ENCODE data around the gene SAMD8. TPM values are rescaled to one million over a fixed set of nuclear protein-coding genes. Genes with fewer than 3 reads are reported as not detected.

SAMD8 gene
- total and polyA plus RNA-seq, 4 experiments from 2014 or later: 6.9 to 20.6 (median 14.3) TPM

GRCh38 chr10:75226656-75227055 is 115.2 kb downstream of the SAMD8 start:
- peaks cover 48% of the 10 kb centered on the region for H3K4me1 ChIP-seq (ENCODE audit: insufficient read depth, low read length)
- ChIA-PET CTCF (ENCODE audit: partially characterized antibody) (interaction anchor here (2.6 to 17.8 kb wide), 3 partner anchors 10 to 40 kb away, joined by 13 to 399 read pairs (median 25); partner anchors contain the start of gene COMTD1), POLR2A (ENCODE audit: partially characterized antibody) (interaction anchor here (1.1 to 15.2 kb wide), 3 partner anchors 8 to 115 kb away, joined by 4 to 284 read pairs (median 8); partner anchors contain the start of genes COMTD1, SAMD8 and VDAC2)
- peak overlapping the region; percentile 26 to 78 (median 70) for H3K27ac Mint-ChIP-seq
- no peaks in the 10 kb centered on the region for H3K9me3 Mint-ChIP-seq
- no peak for DNase-seq
- no peaks in the 10 kb centered on the region for H3K27me3 Mint-ChIP-seq
- H3K27me3 ChIP-seq (ENCODE audit: insufficient read depth, low read length): no peaks in the 10 kb centered on the region
- H3K36me3 Mint-ChIP-seq: peaks cover 44 to 82% of the 10 kb centered on the region in 2 donors
- H3K4me3 Mint-ChIP-seq: no peak overlapping the region
- intact Hi-C loops (cut with micrococcal nuclease): no loop called here
- no peak overlapping the region for H3K4me3 ChIP-seq (ENCODE audit: low read length in 2 of 2)
- H3K27ac ChIP-seq (ENCODE audit: low read depth, low read length): no peak overlapping the region
- H3K9me3 ChIP-seq (ENCODE audit: control insufficient read depth in 1 of 2, low read length in 2 of 2): no peaks in the 10 kb centered on the region
- peaks cover 35 to 63% (median 50%) of the 10 kb centered on the region in 4 donors for H3K4me1 Mint-ChIP-seq
- peaks cover 33% of the 10 kb centered on the region for H3K36me3 ChIP-seq (ENCODE audit: insufficient read depth, low read length)

DNA sequence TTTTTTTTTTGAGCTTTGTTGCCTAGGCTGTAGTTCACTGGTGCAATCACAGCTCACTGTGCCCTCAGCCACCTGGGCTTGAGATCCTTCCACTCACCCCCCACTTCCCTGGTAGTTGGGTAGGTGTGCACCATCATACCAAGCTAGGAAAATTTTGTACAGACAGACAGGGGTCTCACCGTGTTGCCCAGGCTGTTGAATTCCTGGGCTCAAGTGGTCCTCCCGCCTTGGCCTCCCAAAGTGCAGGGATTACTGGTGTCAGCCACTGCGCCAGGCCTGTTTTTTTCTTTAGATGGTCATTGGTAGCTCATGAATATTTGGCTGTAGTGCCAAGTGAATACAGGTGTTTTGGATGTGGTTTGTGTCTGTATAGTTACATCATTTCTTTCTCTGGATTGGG is 116.8 kb downstream of the SAMD8 start:
- H3K9me3 ChIP-seq (ENCODE audit: control insufficient read depth in 1 of 2, low read length in 2 of 2): no peaks in the 10 kb centered on the region
- peaks cover 38 to 79% of the 10 kb centered on the region in 2 donors for H3K36me3 Mint-ChIP-seq

GRCh38 chr10:75228834-75229233 is 117.4 kb downstream of the SAMD8 start:
- Histone ChIP-seq H3K9me3 (ENCODE audit: control insufficient read depth in 1 of 2, low read length in 2 of 2) (no peaks in the 10 kb centered on the region), H3K4me3 (ENCODE audit: low read length in 2 of 2) (no peak overlapping the region), H3K36me3 (ENCODE audit: insufficient read depth, low read length) (peaks cover 20% of the 10 kb centered on the region), H3K27me3 (ENCODE audit: insufficient read depth, low read length) (no peaks in the 10 kb centered on the region), H3K27ac (ENCODE audit: low read depth, low read length) (peak overlapping the region; percentile 5), H3K4me1 (ENCODE audit: insufficient read depth, low read length) (peaks cover 47% of the 10 kb centered on the region)
- CTCF ChIA-PET (ENCODE audit: partially characterized antibody): interaction anchor here (2.6 to 17.8 kb wide), 4 partner anchors 8 to 42 kb away, joined by 13 to 399 read pairs (median 33); partner anchors contain the start of gene COMTD1
- Mint-ChIP-seq H3K4me3 (no peak overlapping the region), H3K27ac (peak overlapping the region; percentile 63 to 93 (median 85)), H3K27me3 (no peaks in the 10 kb centered on the region), H3K4me1 (peaks cover 29 to 67% (median 45%) of the 10 kb centered on the region in 4 donors), H3K9me3 (no peaks in the 10 kb centered on the region), H3K36me3 (peaks cover 34 to 76% of the 10 kb centered on the region in 2 donors)
- POLR2A ChIA-PET (ENCODE audit: partially characterized antibody): interaction anchor here (15.2 kb wide), 1 partner anchor 16 kb away, joined by 284 read pairs; the partner anchor contains the start of gene VDAC2
- DNase-seq: no peak
- intact Hi-C loops (cut with micrococcal nuclease): no loop called here

More for the DNA sequence above, 116.8 kb downstream of the SAMD8 start:
- H3K27ac ChIP-seq (ENCODE audit: low read depth, low read length): peak overlapping the region; percentile 5
- H3K36me3 ChIP-seq (ENCODE audit: insufficient read depth, low read length): peaks cover 24% of the 10 kb centered on the region
- Mint-ChIP-seq H3K27me3 (no peaks in the 10 kb centered on the region), H3K27ac (peak overlapping the region; percentile 63 to 93 (median 85)), H3K9me3 (no peaks in the 10 kb centered on the region), H3K4me1 (peaks cover 33 to 67% (median 46%) of the 10 kb centered on the region in 4 donors), H3K4me3 (no peak overlapping the region)
- intact Hi-C loops (cut with micrococcal nuclease): no loop called here
- ChIA-PET CTCF (ENCODE audit: partially characterized antibody) (interaction anchor here (0.9 to 17.8 kb wide), 5 partner anchors 8 to 41 kb away, joined by 3 to 399 read pairs (median 13); partner anchors contain the start of genes COMTD1 and VDAC2), POLR2A (ENCODE audit: partially characterized antibody) (interaction anchor here (15.2 kb wide), 1 partner anchor 16 kb away, joined by 284 read pairs; the partner anchor contains the start of gene VDAC2)
- peaks cover 47% of the 10 kb centered on the region for H3K4me1 ChIP-seq (ENCODE audit: insufficient read depth, low read length)
- H3K27me3 ChIP-seq (ENCODE audit: insufficient read depth, low read length): no peaks in the 10 kb centered on the region
- peak in 1 of 5 donors; percentile 27 for DNase-seq
- H3K4me3 ChIP-seq (ENCODE audit: low read length in 2 of 2): no peak overlapping the region

DNA sequence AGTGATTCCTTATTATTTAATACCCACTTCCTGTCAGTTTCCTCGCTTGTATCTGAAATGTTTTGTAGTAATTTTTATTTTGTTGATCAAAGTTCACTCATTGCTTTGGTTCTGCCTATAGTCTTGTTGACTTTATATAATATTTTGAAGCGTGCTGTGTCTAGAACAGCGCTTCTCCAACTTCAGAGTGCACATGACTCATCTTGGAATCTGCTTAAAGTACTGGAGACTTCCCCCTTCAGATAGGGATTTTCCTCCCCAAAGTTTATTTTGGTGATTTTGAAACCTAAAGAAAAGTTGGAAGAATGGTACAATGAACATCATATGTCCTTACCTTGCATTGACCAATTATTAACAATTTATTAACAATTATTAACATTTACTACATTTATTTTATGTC is 118.5 kb downstream of the SAMD8 start:
- Histone ChIP-seq H3K27ac (ENCODE audit: low read depth, low read length) (no peak overlapping the region), H3K9me3 (ENCODE audit: control insufficient read depth in 1 of 2, low read length in 2 of 2) (no peaks in the 10 kb centered on the region), H3K4me3 (ENCODE audit: low read length in 2 of 2) (no peak overlapping the region), H3K36me3 (ENCODE audit: insufficient read depth, low read length) (peaks cover 20% of the 10 kb centered on the region), H3K27me3 (ENCODE audit: insufficient read depth, low read length) (no peaks in the 10 kb centered on the region), H3K4me1 (ENCODE audit: insufficient read depth, low read length) (peaks cover 39% of the 10 kb centered on the region)
- Mint-ChIP-seq H3K27ac (peak overlapping the region in 3 of 7 donors; percentile 71 to 95 (median 87)), H3K27me3 (no peaks in the 10 kb centered on the region), H3K4me3 (no peak overlapping the region), H3K4me1 (peaks cover 19 to 62% (median 35%) of the 10 kb centered on the region in 4 donors), H3K36me3 (peaks cover 25 to 64% of the 10 kb centered on the region in 2 donors), H3K9me3 (no peaks in the 10 kb centered on the region)
- intact Hi-C loops (cut with micrococcal nuclease): loop anchor here (1.0 to 10.0 kb wide), 4 partner anchors 20 to 1445 kb away; partner anchors contain the start of genes CHCHD1, VDAC2 and ZSWIM8
- ChIA-PET CTCF (ENCODE audit: partially characterized antibody) (interaction anchor here (0.7 to 17.8 kb wide), 12 partner anchors 6 to 1722 kb away, joined by 3 to 399 read pairs (median 4); partner anchors contain the start of gene VDAC2), POLR2A (ENCODE audit: partially characterized antibody) (interaction anchor here (1.0 to 15.2 kb wide), 3 partner anchors 17 to 119 kb away, joined by 4 to 284 read pairs (median 23); partner anchors contain the start of genes SAMD8 and VDAC2)
- no peak for DNase-seq

DNA sequence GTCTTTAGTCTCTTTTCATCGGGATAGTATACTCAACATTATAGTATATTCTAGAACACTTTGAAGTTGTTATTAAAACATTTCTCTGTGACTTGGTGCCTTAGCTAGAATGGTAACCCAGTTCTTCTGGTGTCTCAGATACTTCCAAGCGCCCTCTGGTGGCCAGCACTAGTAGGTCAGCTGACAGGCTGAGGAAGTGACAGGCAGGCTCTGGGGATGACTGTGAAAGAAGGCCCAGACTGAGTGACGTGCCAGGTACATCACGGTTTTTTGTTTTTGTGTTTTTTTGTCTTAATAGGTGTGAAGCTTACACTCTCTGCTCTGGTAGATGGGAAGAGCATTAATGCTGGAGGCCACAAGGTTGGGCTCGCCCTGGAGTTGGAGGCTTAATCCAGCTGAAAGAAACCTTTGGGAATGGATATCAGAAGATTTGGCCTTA is 119.2 kb downstream of the SAMD8 start:
- Histone ChIP-seq H3K27ac (ENCODE audit: low read depth, low read length) (peak overlapping the region; percentile 53), H3K27me3 (ENCODE audit: insufficient read depth, low read length) (no peaks in the 10 kb centered on the region), H3K4me1 (ENCODE audit: insufficient read depth, low read length) (peaks cover 33% of the 10 kb centered on the region), H3K4me3 (ENCODE audit: low read length in 2 of 2) (no peak overlapping the region), H3K9me3 (ENCODE audit: control insufficient read depth in 1 of 2, low read length in 2 of 2) (no peaks in the 10 kb centered on the region), H3K36me3 (ENCODE audit: insufficient read depth, low read length) (peaks cover 20% of the 10 kb centered on the region)
- H3K9me3 Mint-ChIP-seq: no peaks in the 10 kb centered on the region
- H3K36me3 Mint-ChIP-seq: peaks cover 19 to 58% of the 10 kb centered on the region in 2 donors
- peak overlapping the region; percentile 91 to 97 (median 95) for H3K27ac Mint-ChIP-seq
- H3K27me3 Mint-ChIP-seq: no peaks in the 10 kb centered on the region
- peak overlapping the region in 2 of 8 donors; percentile 3 to 62 for H3K4me3 Mint-ChIP-seq
- DNase-seq: peak; percentile 90 to 97 (median 91)
- peaks cover 14 to 56% (median 29%) of the 10 kb centered on the region in 4 donors for H3K4me1 Mint-ChIP-seq
- intact Hi-C loops (cut with micrococcal nuclease): loop anchor here (1.0 to 10.0 kb wide), 4 partner anchors 20 to 1446 kb away; partner anchors contain the start of genes CHCHD1, VDAC2 and ZSWIM8
- CTCF ChIA-PET (ENCODE audit: partially characterized antibody): interaction anchor here (0.7 to 17.8 kb wide), 13 partner anchors 7 to 1723 kb away, joined by 3 to 399 read pairs (median 4); partner anchors contain the start of gene VDAC2
- POLR2A ChIA-PET (ENCODE audit: partially characterized antibody): interaction anchor here (1.0 to 15.2 kb wide), 3 partner anchors 18 to 119 kb away, joined by 4 to 284 read pairs (median 23); partner anchors contain the start of genes SAMD8 and VDAC2

Other genes with a start within 250 kb of the SAMD8 start
- 10 to 100 TPM; 76.9 to 79.0 TPM for gene VDAC2, start 99.1 kb downstream of the SAMD8 start, total RNA-seq
- 100 to 1,000 TPM; 149 to 192 TPM for gene VDAC2, start 99.1 kb downstream of the SAMD8 start, polyA plus RNA-seq
- gene COMTD1, start 124.3 kb downstream of the SAMD8 start, total RNA-seq: 10 to 100 TPM; 12.7 to 15.4 TPM
- 10 to 100 TPM; 22.3 TPM for gene COMTD1, start 124.3 kb downstream of the SAMD8 start, polyA plus RNA-seq

All from CD4-positive, alpha-beta memory T cell (primary cell).